NCI-H2196 (cell line): Measurements from ENCODE around the gene MYO19.
"Not testable (repeated sequence)": the region's sequence is repeated elsewhere in the genome, so short reads cannot be mapped to it uniquely, and the experiment has no call there.

Experiments used
- DNase-seq: peaks from one replicate; lab custom pipeline; 2025; ENCODE audit not compliant: unreplicated experiment; lab: John Stamatoyannopoulos, UW

MYO19 gene

DNA sequence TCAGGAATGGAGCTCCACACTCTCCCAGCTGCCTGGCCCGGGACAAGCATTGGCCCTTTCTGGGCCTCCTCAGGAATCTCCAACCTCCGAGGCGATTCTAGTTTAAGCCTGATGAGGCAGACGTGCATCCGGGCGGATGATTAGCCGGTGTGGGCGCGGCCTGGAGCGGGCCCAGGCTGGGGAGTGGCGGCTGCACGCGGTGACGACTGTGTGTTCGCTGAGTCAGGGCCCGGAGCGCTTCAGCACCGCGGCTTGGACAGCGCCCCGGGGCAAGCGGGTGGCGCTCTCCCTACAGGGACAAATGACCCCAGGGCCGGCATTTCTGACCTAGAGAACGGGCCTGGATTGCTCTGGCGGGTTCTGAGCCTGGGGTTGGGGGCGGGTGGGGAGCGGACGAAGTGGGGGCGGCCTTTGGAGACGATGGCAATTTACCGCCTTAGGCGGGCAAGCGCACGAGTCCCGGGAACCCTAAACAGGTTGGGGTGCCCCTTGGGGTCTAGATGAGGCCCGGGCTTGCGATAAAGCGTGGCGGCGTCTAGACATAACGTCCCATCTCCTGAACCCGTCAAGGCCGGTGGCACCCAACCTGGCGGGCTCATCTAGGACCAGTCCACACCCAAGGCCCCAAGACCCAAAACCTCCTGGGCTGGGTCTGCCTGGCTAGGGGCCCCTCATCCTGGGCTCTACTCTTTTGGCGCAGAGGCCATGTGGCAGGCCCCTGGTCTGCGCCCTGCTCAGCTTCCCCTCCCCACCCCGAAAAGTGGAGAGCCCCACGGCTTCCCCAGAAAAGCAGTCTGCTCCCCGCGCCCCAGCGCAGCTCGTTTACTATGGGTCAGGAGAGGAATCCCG lies 70.5 kb downstream of the MYO19 start:
- DNase-seq, result no peak

DNA sequence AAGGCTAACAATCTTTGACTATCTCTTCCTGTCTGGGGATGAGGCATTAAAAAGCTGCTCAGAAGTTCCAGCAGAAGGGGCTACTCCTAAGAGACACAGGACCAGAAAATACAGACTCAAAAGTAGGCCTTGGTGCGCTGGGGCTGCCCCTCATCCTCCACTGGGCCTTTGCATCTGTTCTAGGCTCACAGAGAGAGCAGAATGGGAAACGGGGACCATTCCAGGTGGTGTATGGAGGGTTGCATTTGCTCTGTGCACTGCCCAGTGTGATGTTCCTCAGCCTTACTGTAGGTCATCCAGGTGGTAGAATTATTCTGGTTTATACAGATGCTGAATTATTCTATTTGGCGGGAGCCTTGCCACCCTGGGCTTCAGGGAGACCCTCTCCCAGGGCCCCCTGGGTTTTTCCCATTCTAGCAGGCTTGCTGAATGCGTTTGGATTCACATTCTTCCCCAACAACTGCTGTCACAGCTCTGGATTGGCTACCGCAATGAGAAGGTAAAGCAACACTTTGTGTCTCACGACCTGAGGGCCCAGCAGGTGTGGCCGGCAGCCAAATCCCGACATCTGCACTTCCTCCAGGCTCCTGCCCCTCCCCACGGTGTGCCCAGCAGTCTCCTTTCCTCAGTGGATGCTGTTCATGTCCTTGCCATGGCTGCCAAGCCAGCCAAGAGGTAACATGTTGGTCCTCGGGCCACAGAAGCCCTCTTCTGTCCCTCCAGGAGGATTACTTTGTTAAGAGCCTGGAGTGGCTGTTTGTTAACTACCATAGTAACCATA lies 73.1 kb downstream of the MYO19 start:
- no peak for DNase-seq

DNA sequence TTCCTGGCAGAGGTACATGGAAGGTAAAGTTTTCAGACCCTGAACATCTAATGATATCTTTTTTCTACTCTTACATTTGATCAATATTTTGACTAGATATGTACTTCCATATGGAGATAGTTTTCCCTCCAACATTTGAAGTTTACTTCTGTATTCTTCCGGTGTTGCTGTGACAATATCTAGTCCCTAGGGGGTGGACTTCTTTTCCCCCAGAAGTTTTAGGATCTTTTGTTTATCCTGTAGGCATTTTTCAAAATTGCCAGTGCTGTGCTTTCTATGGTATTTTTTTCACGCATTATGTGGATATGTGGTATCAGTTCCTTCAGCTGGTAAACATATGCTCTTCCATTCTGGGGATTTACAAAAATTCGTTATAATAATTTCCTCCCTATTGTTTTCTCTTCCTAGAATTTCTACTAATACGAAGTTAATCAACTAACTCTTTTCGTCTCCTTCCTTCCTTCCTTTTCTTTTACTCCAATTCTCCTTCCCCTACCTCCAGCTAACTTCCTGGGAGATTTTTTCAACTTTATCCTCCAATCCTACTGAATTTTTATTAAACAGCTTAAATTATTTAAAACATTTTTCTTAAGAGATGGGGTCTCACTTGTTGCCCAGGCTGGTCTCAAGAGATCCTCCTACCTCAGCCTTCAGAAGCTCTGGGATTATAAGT lies 74.3 kb downstream of the MYO19 start:
- no peak for DNase-seq

DNA sequence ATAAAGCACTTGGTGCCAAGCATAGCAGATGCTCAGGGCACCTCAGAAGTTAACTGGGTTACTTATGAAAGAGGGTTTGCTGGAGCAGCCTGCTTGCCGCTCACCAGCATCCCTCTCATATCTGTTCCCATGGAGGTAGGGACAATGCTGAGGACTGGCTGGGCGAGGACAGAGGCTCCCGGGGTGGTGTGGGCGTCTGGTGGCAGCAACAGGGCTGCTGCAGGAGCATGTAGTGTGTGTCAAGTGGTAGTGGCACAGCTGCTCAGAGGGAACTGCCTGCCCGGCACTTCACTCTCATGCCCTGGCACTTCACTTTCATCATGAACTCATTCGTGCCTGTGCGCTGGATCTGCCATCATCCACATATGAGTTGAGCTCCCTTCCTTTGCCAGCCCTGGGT lies 75.1 kb downstream of the MYO19 start:
- DNase-seq, result no peak

DNA sequence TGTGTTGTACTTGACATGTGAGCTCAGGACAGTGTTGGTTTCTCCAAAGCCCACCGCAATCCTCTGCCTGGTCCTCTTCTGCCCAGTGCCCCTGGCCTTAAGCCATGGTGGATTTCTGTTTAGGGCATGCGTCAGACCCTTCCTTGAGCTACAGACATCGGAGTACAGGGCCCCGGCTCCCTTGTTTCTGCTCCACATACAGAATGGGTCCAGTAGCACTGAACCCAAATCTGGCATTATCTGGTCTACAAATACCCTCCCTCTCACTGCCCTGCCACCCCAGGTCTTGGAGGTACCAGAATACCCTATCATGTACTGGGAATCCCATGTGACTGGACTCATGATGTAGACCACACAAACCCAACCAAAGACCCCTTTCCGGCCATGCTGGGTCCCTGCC lies 75.6 kb downstream of the MYO19 start:
- no peak for DNase-seq

DNA sequence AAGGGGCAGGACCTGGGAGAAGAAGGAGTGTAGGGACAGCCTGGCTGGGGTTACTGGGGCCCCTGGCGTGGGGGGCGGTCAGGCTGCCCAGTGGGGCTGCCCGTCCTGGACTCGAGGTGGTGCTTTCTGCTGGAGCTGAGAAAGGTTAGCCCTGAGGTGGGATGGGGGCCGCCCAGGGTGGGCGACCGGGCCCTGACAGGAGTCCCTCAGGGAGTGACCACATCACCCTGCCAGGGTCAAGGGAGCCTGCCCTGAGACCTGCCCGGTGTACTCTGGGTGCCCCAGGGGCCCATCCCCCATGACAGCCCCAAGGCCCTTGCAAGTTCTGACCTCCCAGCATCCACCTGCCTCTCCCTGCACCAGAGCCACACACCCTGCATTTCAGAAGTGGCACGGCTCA lies 77.0 kb downstream of the MYO19 start:
- DNase-seq, result not testable (repeated sequence)

GRCh38 chr17:36452888-36453287 lies 81.8 kb downstream of the MYO19 start:
- DNase-seq, result not testable (repeated sequence)

GRCh38 chr17:36449997-36450396 lies 84.7 kb downstream of the MYO19 start:
- DNase-seq, result not testable (repeated sequence)
